ENCODE results near the gene ZDHHC12. TPM values are rescaled to one million over a fixed set of nuclear protein-coding genes. Genes with fewer than 3 reads are reported as not detected.
A peak's percentile ranks its signal among the peaks of the same experiment; 100 is the strongest.

The ZDHHC12 gene
- total and polyA plus RNA-seq, 9 donors, result 0.30 to 27.1 (median 7.0) TPM

GRCh38 chr9:128706045-128706444 lies 17.9 kb downstream of the ZDHHC12 start:
- no peaks in the 10 kb centered on the region for H3K36me3 ChIP-seq
- no peaks in the 10 kb centered on the region for H3K27me3 ChIP-seq
- WGBS, 3 donors, result 88 to 100% (median 97%) methylated on average over 1 of the region's 1 CpG
- H3K9me3 ChIP-seq, result no peaks in the 10 kb centered on the region
- no peak overlapping the region for H3K27ac ChIP-seq
- DNase-seq, result peak in 2 of 5 donors; percentile 6 to 17
- no peak overlapping the region for H3K4me3 ChIP-seq
- TF ChIP-seq, protein P1, sequence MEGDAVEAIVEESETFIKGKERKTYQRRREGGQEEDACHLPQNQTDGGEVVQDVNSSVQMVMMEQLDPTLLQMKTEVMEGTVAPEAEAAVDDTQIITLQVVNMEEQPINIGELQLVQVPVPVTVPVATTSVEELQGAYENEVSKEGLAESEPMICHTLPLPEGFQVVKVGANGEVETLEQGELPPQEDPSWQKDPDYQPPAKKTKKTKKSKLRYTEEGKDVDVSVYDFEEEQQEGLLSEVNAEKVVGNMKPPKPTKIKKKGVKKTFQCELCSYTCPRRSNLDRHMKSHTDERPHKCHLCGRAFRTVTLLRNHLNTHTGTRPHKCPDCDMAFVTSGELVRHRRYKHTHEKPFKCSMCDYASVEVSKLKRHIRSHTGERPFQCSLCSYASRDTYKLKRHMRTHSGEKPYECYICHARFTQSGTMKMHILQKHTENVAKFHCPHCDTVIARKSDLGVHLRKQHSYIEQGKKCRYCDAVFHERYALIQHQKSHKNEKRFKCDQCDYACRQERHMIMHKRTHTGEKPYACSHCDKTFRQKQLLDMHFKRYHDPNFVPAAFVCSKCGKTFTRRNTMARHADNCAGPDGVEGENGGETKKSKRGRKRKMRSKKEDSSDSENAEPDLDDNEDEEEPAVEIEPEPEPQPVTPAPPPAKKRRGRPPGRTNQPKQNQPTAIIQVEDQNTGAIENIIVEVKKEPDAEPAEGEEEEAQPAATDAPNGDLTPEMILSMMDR (IDR thresholded peaks at IDR 0.05), result no peak
- no peak for TF ChIP-seq POLR2A (IDR thresholded peaks at IDR 0.05)
- no peak for TF ChIP-seq EP300 (IDR thresholded peaks at IDR 0.05)
- peaks cover 1% of the 10 kb centered on the region for H3K4me1 ChIP-seq (ENCODE audit: insufficient read depth)
- intact Hi-C loops (cut with DNase I), result no loop called here

GRCh38 chr9:128705051-128705965 lies 18.6 kb downstream of the ZDHHC12 start:
- Histone ChIP-seq H3K4me3 (no peak overlapping the region), H3K27ac (no peak overlapping the region), H3K27me3 (no peaks in the 10 kb centered on the region), H3K9me3 (no peaks in the 10 kb centered on the region), H3K36me3 (no peaks in the 10 kb centered on the region), H3K4me1 (ENCODE audit: insufficient read depth) (peaks cover 1% of the 10 kb centered on the region)
- WGBS, 3 donors, result 85 to 89% (median 88%) methylated on average over 34 to 36 of the region's 36 CpGs
- peak in 2 of 5 donors; percentile 8 to 29 for DNase-seq
- intact Hi-C loops (cut with DNase I), result no loop called here
- TF ChIP-seq, protein P1 (IDR thresholded peaks at IDR 0.05), result no peak

- no peaks in the 10 kb centered on the region for H3K27me3 ChIP-seq
- WGBS, 3 donors, result 85 to 95% (median 91%) methylated on average over 5 of the region's 5 CpGs
- H3K4me3 ChIP-seq, result no peak overlapping the region
- no peak for TF ChIP-seq EP300 (IDR thresholded peaks at IDR 0.05)
- H3K36me3 ChIP-seq, result no peaks in the 10 kb centered on the region
- intact Hi-C loops (cut with DNase I), result no loop called here
- peak in 1 of 5 donors; percentile 27 for DNase-seq
- H3K27ac ChIP-seq, result no peak overlapping the region
- H3K9me3 ChIP-seq, result no peaks in the 10 kb centered on the region
- peaks cover 1% of the 10 kb centered on the region for H3K4me1 ChIP-seq (ENCODE audit: insufficient read depth)
These were observed 19.6 kb downstream of the ZDHHC12 start for GRCh38 chr9:128704356-128704670.

- Histone ChIP-seq H3K27me3 (no peaks in the 10 kb centered on the region), H3K36me3 (no peaks in the 10 kb centered on the region), H3K4me3 (no peak overlapping the region), H3K9me3 (no peaks in the 10 kb centered on the region), H3K4me1 (ENCODE audit: insufficient read depth) (peaks cover 1% of the 10 kb centered on the region), H3K27ac (no peak overlapping the region)
- peak in 1 of 5 donors; percentile 45 for DNase-seq
- no peak for TF ChIP-seq EP300 (IDR thresholded peaks at IDR 0.05)
- TF ChIP-seq, protein P1 (IDR thresholded peaks at IDR 0.05), result no peak
- no peak for TF ChIP-seq POLR2A (IDR thresholded peaks at IDR 0.05)
- intact Hi-C loops (cut with DNase I), result loop anchor here in 1 of 4 donors (2.0 kb wide), 1 partner anchor 69 kb away; no protein-coding TSS in a partner anchor
- 80 to 89% (median 85%) methylated on average over 24 to 31 of the region's 31 CpGs for WGBS, 3 donors
These were observed 20.1 kb downstream of the ZDHHC12 start for GRCh38 chr9:128703616-128704355.

Data from ovary (tissue), 9 donors.